Hematopoietic multipotent progenitor cell treated with erythropoietin and hydrocortisone succinate and interleukin-3 and kit ligand, for 17 days (in vitro differentiated cells): ENCODE results near the gene MAMLD1.

Source experiments
- DNase-seq: peaks from one replicate; pipeline ENCODE4 v3.0.0-alpha.2; 2015; ENCODE audit warnings: low spot score

The MAMLD1 gene

DNA sequence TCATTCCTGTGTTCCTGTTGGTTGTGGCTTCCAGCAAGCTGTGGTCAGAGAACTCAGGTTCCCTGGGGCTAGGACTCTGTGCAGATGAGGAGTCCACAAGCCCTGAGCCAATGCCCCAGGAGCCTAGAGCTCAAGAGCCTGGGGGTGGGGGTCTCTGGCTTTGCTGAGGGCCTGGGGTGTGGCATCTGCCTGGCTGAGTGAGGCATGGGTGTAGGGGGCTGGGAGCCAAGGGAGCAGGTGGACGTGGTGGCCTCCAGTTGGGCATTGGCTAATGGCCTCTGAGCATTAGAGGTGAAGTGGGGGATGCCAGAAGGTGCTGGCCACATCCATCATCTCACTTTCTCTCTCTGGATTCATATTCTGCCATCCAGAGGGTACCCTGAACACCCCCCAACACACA is 5.3 kb upstream of the MAMLD1 start:
- no peak for DNase-seq

DNA sequence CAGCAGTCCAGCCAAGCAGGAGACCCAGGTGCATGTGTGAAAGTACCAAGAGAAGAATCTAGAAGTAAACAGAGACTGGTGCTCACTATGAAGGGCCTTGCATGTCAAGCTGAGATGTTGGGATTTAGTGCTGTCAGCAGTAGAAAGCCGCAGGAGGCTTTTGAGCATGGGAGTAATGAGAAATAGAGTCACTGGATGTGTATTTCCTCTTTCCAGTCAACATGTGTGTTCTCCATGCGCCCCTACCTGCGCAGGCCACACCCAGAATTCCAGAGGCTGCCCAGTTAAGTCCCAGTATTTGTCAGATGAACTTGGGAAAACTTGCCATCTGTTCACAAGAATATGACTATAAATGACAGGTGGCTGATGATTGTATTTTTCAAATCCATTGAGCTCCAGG is 4.5 kb upstream of the MAMLD1 start:
- no peak for DNase-seq

DNA sequence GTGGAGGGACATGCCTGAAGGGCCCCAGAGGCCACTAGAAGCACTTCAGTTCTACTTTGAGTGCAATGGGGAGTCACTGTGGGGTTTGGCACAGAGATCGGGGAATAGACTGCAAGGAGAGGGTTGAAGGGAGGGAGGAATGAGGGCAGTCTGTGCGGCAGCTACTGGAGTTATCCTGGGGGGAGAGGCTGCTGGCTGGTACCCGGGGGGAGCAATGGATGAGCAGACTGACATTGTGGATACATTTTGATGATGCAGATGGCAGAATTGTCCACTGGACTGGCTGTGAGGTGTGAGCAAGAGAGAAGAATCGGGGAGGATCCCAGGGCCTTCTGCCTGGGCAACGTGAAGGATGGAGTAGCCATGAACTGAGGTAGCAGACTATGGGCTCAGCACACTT is 2.8 kb upstream of the MAMLD1 start:
- no peak for DNase-seq

DNA sequence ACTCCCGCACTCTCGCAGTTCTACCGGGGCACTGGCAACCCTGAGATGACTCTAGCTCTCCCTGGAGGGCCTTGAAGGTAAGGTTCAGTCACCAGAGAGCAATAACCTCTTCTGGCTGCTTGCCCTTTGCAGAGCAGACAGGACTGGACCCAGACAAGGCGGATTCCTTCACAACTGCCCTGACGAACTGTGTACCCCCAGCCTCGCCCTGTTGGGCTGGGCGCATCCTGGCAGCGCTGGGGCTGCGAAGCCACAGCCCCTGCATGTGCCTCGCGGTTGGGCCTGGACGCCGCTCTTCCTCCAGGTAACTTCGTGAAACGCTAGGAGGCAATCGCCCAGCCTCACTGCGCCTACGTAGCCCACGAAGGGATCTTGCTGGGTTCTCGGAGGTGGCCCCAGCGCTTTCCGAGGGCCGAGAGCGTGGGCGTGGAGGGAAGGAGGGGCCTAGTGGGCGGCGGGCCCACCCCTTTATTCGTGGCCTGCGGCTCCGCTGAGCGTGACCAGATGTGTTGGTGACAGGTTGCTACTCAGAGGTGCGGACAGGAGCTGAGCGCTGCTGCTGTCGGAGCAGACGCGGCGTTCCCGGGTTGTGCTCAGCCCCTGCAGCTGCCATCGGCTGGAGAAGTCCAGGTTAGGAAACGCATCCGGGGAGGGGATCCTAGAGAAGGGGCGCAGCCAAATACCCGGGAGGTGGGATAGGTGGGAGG is 1.9 kb upstream of the MAMLD1 start:
- no peak for DNase-seq

DNA sequence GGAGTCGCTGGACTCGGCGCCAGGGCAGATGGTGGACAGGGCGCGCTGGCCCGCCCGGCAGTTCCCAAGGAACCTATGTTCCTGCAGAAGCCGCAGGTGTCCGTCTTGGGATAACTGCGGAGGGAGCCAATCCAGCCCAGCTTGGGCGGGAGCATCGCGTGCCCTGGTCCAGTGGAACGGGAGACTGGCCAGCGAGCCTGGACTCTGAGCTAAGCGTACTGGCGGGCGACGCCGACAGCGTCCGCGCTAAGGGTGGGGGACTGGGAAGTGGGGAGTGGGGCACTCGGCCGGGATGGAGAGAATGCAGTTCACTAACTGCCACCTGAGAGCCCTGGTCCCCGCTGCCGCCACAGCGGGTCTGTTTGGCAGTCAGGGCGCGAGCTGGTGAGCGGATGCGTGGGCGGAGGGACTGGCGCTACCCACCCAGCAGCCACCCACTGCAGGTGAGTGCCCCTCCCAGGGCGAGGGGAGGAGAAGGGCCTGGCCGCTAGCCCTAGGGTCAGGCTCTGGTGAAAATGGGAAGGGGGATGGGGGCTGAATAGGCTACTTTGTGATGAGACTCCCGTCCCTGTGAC is 1.3 kb upstream of the MAMLD1 start:
- DNase-seq, result no peak

DNA sequence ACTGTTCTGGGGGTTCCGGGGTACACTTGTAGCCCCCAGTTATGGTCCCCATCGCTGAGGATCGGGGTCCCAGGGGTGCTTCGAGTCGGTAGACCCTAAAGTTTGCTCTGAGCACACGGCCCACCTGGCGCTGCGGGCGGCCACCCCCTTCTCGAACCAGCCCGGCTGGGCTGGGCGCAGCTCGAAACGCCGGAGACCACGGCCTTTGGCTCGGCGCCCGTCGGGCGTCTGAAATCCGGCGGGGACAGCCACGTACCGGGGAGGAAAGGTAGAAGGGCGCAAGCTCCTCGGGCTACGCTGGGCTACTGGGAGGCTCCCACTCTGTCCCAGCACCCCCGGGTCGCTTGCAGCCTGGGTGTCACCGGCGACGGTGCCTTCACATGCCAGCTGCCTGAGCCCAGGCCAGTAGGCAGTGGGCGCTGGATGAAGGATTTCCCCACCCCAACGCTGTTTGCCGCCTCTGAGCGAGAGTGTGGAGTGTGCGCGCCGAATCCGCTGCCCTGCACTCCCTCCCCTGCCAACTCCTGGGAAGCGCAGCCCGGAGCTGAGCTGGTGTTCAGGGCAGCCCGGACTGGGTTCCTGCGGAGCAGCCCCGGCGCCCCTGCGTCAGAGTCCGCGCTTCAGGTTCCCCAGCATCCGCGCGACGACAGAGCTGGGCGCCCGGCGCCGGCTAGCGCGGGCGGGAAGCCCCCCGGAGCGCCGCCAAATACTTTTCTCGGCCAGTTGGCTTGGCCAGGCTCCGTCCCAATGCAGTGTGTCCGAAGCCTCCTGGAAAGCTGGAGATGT is 637 bp downstream of the MAMLD1 start:
- no peak for DNase-seq

DNA sequence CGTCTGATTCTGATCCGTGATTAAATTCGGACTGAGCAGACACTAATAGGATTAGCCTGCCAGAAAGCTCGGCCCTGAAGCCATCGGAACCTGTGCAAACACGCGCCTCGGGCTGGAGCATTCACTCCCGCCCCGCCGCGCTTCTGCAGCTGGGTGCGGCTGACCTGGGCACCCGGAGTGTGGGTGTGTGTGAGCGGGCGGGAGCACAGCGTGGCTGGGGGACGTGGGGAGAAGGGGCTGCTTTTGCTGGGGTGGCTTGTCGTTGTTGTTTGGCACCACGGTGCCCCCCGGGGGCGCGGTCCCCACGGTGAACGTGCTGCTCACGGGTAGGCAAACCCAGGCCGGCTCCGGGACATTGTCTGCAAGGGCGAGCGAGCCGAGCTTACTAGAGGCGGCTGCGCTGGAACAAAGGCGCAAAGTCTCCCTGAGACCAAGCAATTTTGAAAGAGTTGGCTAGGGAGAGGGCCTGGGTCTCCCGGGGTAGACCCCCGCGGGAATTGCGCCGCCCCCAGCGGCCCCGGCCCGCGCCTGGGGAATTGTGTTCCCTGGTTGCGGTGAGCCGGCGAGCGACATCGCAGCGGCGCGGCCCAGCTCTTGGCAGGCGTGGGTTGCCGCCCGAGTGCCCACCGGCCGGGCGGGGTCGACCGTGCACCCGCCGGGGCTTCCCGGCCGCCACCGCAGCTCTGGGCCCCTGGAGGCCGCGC is 1.4 kb downstream of the MAMLD1 start:
- peak; percentile 7 for DNase-seq

DNA sequence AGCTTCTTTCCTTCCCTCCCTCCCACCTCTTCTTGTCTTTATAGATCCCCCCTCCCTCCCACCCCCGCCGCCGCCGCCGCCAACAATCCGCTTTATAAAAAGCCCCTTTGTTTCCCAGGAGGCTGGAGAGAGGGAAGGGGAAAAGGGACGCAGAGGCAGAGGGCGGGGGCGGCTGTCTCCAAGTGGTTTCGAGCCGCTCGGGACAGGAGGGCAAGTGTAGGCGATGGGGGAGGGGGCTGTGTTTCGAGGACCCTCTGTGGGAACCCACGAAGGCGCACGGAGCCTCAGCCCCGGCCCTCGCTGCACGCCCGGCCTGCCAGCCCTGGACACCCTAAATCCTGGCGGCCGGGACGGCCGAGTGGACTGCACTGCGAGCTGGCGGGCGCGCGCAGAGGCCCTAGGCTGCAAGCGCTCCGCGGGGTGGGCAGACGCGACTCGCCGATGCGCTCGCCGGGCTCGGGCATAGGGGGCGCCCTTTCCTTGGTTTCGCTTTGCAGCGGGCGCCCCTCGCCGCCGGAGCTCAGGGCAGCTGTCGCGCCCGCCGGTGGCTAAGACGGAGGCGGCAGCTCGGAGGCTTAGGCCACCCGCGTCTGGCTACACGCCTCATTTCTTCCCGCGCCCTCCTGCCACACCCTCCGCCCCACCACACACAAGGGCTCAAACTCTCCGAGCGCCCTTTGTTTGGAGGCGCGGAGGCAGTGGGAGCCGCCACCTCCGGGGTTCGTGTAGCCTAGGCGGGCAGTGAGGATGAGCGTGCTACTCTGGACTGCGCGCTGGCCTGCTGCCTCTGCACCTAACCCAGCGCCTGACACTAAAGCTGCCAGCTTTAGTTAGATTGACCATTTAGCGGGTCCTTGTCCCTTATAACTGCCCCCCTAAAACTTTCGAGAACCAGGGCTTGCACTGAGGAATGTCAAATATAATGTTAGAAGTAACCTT is 2.2 kb downstream of the MAMLD1 start:
- peak; percentile 70 for DNase-seq

DNA sequence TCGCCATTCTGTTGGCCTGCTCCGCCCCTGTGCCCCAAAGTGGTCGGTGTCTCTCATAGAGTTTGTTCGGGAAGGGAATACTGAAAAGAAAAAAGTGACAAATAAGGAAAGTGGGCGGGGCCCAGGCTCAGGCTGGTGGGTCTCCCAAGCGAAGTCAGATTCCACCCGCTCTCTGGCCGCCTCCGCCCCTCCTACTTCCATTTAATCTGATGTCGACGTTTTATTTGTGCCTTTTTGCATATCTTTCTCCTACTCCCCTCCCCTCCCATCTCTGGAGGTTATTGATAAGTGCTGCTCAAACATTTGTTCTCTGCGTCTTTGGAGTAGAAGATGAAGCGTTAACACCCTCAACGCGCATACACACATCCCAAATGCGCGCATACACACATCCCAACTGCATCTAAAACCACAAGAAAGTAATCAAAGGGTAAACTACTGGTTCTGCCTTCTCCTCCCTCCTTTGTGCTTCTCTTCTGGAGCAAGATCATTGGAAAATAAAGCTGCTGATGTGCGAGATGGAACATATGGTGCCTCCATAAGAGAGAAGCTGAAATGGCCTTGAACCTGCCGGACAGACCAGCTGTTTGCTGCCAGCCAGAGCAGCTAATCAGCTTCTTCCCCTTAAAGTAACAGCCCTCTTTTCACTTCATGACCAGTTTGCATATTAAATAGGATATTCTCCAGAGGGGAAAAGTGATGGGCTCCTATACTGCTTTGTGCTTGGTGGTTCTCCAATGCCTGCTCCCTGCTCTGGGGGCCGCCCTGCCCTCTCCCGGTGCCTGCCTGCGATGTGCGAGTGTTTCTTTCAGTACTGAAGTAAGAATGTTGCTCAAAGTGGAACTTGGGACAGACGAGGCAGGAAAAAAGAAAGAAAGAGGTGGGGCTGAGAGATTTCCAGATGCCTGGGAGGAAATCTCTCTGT is 3.1 kb downstream of the MAMLD1 start:
- DNase-seq, result peak; percentile 74

DNA sequence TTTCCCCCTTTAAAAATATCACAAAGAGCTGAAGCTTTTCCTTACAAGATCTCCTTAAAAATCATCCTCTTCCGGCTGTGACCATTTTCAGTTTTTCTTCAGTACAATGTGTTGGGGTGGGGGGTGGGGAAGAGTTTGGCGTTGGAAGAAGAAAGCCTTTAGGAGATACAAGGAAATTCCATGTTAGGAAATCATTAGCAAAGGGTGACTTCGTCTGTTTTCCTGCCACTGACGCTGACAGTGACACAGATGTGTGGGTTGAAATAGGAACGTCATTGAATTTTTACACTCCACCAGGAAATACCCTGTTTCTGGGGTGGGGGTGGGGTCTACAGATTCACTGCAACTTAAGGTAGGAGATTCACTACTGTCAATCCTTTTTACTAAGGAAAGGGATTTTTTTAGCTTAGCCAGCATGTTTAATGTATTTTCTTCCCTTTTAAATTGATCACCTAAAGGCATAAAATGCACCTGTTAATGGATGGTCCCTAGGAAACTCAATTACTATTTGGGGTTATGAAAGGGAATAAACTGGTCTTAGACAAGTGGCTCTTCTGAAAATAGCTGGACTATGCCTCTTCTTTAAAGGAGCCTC is 3.9 kb downstream of the MAMLD1 start:
- DNase-seq, result peak; percentile 10

DNA sequence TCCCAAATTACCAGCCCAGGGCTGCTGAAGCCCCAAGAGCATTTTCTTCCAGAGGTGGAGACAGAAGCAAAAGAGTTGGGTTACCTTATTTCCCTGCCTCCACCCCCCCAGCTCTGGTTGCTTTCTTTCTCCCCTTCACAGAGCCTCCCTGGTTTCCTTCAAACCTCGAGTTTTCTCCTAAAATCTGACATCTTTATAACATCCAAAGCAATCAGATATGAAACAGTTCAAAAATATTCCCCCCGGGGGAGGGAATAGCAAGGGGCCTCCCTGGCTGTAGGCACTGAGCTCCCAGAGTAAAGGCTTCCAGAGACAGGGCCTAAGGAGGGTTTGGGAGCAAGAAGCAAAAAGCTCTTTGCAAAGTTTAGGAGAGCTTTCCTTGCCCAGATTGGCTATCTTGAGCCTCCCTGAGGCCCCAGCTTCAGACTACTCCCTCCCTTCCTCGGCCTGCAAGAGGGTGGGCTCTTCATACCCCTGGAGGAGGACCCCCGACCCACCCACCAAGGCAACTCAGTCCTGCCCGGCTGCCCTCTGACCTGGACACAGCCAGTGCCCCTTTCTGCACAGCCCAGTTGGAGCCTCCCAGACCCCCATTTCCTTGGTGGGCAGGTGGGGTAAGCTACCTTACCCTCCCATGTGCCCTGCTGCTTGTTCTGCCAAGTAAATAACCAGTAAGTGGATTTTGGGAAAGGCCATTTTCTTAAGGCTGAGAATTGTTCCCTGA is 7.6 kb downstream of the MAMLD1 start:
- DNase-seq, result no peak

DNA sequence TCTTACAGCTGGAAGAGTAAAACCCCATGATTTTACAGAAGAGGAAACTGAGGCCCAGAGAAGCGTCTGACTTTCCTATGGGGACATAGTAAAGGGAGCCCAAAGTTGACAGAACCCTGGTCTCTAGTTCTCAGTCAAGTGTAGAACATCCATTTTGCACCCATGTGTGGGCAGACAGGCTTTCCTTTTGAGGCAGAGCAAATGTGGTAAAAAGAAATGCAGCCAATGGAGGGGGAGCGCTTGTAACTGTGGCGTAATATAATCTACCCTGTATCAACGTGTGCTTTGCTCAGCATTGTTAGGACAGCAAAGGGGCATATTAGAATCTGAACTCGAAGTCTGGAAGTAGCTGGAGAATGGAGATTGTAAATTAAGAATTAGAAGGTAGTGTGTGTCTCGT is 8.8 kb downstream of the MAMLD1 start:
- no peak for DNase-seq

DNA sequence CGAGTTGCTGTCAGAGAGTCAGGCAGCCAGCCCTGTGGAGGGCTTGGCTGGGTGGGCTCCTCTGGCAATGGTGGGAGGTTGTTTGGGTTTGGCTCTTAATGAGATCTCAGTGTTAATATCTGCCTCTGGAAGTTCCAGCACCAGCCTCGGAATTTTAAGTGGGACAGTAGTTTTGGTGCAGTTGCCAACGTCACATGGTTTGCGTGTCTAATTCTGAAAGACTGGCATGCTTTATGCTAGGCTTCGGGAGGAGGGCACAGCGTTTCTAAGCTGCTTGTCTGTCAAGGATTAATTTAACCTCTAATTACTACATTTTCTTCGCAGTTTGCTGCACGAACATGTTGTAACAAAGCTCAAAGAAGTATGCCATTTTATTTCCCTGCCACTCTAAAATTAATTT is 9.2 kb downstream of the MAMLD1 start:
- DNase-seq, result no peak

DNA sequence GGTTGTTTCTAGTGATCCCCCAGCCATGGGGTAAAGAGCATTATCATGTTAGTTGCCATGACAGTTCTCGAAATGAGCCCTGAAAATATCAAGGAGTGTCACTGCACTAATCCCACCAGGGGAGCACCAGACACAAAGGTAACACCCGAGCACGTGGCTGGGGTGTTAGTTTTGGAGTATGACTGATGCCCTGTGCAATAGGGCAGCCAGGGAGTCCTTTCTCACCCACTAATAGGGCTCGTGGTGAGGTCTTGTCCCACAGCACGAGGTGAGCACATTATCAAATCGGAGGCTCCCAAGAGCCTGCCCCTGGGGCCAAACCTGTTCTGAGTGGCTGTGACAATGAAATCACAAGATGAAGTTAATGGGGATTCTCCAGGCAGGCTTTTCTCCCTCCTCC is 9.6 kb downstream of the MAMLD1 start:
- DNase-seq, result no peak

DNA sequence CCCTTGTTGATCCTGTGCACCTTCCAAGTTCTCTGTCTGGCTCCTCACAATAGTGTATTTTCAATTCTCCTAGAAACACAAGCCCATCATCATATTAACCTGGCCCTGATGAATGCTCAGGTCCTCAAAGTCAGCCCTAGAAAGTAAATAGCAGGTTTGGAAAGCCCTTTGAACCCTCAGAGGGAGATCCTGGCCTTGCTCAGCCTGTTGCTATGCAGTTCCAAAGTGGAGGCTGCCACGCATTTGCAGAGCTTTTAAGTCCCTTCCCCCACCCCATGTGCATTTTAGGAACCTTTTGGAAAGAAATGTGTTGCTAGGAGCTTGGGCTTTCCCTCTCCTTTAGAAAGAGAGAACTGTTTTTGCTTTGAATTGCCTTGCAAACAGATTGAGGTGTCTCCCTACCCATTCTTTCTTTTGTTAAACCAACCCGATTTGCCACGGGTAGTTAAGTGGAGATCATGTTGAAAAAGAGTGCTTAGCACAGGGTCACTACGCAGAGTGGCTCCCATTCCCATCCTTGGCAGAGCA is 12.2 kb downstream of the MAMLD1 start:
- no peak for DNase-seq

DNA sequence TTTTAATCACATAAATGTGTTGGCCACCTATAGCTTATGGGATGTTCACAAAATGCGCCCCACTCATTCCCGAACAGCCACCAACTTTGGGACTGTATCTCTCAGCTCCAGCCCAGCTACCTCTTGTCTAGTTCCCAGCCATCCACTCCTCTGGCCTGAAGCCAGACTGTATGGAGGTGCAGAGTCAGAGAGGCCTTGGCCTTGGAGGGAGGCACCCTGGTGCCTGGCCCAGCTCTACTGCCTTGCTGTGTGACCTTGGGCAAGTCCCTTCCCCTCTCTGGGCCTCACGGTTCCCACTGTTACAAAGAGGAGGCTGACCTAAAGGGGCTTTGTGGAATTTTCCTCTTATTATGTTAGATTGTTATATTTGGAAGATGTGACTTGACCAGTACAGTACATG is 13.9 kb downstream of the MAMLD1 start:
- DNase-seq, result peak; percentile 64

DNA sequence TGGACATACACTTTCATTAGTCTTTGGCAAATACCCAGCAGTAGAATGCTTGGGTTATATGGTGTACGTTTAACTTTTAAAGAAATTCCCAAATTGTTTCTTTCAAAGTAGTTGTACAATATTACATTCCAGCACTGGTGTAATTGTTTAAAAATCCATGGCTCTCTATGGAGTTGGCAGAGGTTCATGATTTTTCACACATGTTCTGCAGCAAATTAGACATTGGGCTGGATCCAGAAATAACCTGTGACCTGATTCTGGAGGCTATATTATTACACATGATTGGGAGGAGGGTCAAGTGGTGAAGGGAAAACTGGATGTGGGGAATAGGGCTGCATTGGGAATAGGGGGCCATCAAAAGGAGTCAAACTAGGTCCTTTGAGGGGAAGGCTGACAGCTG is 41.9 kb downstream of the MAMLD1 start:
- no peak for DNase-seq

DNA sequence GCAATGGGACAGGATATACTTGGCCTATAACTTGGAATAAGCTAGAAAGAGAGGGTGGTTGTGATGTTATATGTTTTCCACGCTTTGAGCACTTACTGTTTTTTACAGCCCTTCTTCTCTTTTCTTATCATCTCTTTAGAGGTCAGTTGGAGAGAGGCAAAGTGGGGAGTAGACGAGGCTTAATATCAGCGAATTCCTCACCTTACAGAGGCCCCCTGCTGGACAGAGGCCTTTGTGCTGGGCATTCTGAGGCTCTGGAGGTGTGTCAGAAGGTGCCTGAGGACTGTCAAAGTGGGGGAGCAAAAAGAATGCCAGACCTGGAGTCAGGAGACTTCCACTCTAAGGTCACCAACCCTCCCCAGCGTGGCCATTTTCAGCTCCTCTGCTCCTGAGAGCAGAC is 42.5 kb downstream of the MAMLD1 start:
- DNase-seq, result peak; percentile 18

DNA sequence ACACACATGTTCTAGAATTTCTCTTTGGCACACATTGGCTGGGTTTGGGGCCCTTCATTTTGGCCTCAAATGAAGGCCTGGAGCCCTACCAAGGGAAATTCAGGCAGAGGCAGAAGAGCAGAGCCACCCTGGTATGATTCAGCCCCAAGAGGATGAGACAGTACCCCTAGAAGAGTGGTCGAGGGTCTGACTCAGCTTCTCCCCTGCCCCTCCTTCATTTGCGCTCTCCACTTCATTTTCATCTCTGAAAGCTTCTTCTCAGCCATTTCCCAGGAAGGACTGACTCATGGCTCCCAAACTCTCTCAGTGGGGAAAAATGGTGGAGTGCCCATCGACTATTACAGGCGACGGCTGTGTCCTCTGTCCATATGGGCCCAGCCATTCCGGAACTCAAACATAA is 43.5 kb downstream of the MAMLD1 start:
- no peak for DNase-seq
